Activated gamma-delta T cell treated with anti-CD3 and anti-CD28 coated beads, Interleukin-2, amount 50 U/mL, for 16 hours (primary cell): Measurements from ENCODE around the gene RNF123.

Experiments used
- DNase-seq: peaks from one replicate; pipeline ENCODE4 v3.0.0-alpha.2; 2020; ENCODE audit warnings: low read depth

Gene RNF123

GRCh38 chr3:49689046-49689907 lies at the start of gene RNF123, which contains the start of gene MST1:
Gene RNF123 (plus strand): TSS chr3:49689557. CDS start chr3:49691166, 1,609 bp downstream.
Gene MST1 (minus strand): TSS chr3:49689474. CDS start chr3:49688691, 783 bp downstream.
- peak; percentile 87 for DNase-seq

GRCh38 chr3:49641292-49641691 lies 48.1 kb upstream of the RNF123 start:
- DNase-seq, result no peak

- no peak for DNase-seq
Observed at GRCh38 chr3:49641921-49642707, 47.2 kb upstream of the RNF123 start.

GRCh38 chr3:49642708-49643145 lies 46.6 kb upstream of the RNF123 start:
- no peak for DNase-seq

GRCh38 chr3:49644684-49645083 lies 44.7 kb upstream of the RNF123 start:
- DNase-seq, result no peak

GRCh38 chr3:49646236-49646635 lies 43.1 kb upstream of the RNF123 start:
- DNase-seq, result no peak

- no peak for DNase-seq
Observed at GRCh38 chr3:49647741-49648140, 41.6 kb upstream of the RNF123 start.

- DNase-seq, result no peak
Observed at GRCh38 chr3:49648354-49649019, 40.9 kb upstream of the RNF123 start.

GRCh38 chr3:49649576-49649975 lies 39.8 kb upstream of the RNF123 start:
- no peak for DNase-seq

GRCh38 chr3:49650177-49650576 lies 39.2 kb upstream of the RNF123 start:
- no peak for DNase-seq

GRCh38 chr3:49650637-49651036 lies 38.7 kb upstream of the RNF123 start:
- DNase-seq, result no peak

GRCh38 chr3:49652218-49652902 lies 37.0 kb upstream of the RNF123 start:
- DNase-seq, result no peak

- no peak for DNase-seq
Observed at GRCh38 chr3:49652903-49653415, 36.4 kb upstream of the RNF123 start.

GRCh38 chr3:49653621-49654020 lies 35.7 kb upstream of the RNF123 start:
- no peak for DNase-seq

- DNase-seq, result no peak
Observed at GRCh38 chr3:49654176-49654825, 35.1 kb upstream of the RNF123 start.

GRCh38 chr3:49654955-49655556 lies 34.3 kb upstream of the RNF123 start:
- DNase-seq, result no peak

- DNase-seq, result no peak
Observed at GRCh38 chr3:49655731-49656285, 33.5 kb upstream of the RNF123 start.

GRCh38 chr3:49656541-49657112 lies 32.7 kb upstream of the RNF123 start:
- no peak for DNase-seq

- no peak for DNase-seq
Observed at GRCh38 chr3:49657208-49657915, 32.0 kb upstream of the RNF123 start.
